GM19328 (cell line): Measurements from ENCODE around the gene IQCH.

Source experiments
- ATAC-seq: cut with Tn5 transposase; IDR thresholded peaks from one replicate; pipeline ENCODE4 v1.9.1; 2021; ENCODE audit warnings: mild to moderate bottlenecking, moderate library complexity; ENCODE audit not compliant: unreplicated experiment

The IQCH gene

DNA sequence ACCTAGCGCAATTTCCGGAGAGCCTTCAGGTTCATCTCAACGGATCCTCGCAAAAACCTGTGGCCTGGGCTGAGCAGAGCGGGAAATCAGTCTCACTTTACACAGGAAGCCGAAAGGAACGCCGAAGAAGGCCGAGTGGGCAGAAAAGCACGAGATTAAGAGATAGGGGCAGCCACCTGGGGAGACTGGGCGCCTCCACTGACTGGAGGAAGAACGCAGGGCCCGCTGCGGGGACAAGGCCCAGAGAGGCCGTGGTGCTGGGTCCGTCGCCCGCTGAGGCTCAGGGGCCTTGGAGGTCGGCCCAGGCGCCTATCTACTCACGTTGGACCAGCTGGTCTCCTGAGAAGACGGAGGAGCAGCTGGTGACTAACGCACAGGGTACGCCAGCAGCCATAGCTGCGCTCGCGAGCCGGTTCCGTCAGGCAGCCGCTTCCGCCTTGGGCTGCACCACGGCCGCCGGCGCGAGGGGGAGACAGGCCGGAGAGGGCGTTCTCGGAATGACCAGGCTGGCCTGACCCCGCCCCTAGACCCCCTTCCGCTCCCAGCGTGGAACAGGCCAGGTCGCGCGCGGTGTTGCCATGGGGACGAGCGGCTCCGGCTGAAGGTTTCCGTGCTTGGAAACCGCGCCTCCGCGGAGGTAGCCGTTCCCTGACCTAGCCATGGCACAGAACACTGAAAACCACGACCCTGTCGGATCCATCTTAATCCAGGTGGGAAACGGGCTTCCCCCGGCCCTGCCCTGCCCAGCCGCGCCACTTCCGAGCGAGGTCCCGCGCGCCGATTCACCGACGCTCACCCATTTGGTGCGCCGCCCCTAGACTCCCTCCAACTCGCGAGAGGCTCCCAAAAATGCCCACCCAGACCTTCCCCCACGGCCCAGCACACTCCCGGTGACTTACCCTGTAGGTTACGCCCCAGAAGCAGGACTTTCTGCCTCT is at the start of gene IQCH, which contains the start of gene AAGAB:
Gene IQCH (plus strand): TSS at position 549 of the 938 bp plus-strand sequence. CDS start 111 bp downstream, at position 660.
Gene AAGAB (minus strand): TSS at position 424 of the 938 bp plus-strand sequence. CDS start 30 bp downstream, at position 394.
- peak; percentile 92 for ATAC-seq

DNA sequence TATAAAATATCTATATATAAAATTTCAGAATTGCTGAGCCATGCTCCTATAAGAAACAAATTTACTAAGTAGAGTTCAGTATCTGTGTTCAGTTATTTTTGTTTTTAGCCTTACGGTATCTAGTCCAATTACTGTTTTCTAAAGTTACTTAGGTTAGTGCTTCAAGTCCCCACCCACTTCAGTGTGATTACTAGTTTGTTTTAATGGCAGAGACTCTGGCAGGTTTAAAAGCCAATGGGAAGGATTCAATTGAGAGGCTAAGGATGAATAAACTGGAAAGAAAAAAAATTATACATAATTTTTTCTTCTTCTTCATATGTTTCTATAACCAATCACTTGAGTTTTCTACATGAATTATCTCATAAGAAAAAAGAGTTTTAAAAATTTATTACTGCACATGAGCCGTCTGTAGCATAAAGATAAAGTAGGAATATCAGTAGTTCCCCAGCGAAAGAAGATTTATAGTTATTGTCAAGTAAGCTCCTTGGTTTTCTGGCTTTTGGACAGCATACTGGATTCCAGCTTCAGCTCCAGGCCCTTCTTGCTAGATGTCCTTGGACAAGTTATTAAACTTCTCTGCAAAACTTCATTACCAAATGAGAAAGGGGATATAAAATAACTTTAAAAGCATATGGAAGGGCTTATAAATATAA is 46.9 kb upstream of the IQCH start:
- no peak for ATAC-seq

DNA sequence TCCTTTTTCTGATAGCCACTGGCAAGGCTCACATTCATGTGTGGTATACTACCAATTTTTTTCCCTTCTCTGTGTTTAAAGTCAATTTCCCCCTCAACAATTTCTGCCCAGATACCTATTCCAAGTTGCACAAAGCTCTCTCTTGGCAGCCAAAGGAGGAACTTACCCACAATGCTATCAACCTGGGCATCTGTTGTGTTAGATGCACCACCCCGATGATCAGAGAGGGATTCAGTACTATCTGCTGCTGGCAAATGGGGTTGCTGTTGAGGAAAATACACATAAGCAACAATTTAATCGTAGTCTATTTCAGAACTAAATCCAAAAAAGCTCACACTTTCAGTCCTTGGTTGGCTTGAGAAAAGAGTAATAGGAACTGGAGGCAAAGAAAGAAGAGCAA is 46.2 kb upstream of the IQCH start:
- ATAC-seq, result no peak

DNA sequence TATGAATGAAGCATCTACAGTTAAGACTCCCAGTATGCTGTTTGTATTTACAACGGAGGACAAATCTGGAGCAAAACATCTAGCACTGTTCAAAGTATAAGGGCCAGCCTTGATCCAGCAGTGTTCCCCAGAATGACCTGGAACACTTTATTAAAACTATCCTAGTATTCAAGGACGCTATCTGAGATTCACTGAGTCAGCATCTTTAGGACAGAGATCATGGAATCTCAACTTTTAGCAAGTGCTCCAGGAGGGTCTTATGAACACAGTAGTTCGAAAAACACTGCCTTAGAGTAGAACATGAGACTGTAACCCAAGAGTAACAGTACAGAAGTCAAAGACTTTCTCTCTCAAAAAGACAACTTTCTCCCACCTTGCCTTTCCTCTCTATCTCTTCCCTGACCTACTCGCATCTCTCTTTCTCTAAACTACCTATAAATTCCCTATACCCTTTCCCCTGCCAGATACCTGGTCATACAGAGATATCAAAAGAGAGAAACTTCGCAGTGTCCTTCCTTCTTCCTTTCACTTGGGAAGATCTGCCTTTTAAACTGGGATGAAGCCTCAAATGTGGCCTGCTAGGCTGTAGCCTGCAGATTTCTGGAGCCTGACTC is 43.9 kb upstream of the IQCH start:
- ATAC-seq, result no peak

DNA sequence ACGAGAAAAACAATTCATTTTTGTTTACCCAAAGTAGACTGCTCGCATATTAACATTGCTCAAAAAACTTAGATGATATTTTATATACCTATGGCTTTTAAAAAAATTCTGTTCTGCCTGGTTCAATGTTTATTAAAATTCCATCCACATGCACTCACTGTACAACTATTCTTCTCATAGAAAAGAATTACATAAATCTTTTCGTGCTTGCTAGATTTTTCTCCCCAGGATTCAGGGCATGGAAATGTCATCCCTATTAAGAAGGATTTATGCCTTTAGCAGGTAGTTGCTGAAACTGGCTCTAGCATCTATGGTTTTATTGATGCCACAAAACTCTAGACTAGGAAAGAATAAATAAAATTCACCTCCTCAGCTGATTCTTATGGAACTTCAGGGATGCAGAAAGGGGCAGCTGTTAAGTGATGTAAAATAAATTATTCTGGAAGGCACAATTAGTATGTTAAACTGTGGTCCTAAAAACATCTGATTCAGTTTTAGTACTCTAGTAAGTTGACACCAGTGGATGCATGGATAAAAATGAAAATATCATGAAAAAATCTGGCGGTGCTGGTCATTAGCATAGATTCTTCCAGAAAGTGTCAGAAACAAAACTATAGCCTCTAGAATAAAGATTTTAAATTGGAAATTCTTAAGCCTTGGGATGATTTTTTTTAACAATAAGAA is 41.8 kb upstream of the IQCH start:
- no peak for ATAC-seq

DNA sequence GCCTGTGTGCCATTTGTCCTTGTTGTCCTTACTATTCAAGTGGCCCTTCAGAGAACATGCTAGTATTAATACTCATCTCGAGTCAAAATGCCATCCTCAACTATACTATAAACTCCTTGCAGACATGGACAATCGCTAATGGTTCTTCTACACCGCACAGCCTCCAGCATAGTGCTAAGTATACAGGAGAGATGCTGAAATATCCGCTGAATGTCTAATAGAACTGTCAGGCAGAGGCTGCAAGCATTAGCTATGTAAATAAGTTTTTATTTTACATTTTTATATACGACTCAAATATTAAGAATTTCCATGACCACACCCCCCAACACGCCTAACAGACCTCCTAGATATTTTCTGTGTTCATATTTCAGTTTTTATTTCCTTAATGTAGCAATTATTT is 39.5 kb upstream of the IQCH start:
- ATAC-seq, result no peak

DNA sequence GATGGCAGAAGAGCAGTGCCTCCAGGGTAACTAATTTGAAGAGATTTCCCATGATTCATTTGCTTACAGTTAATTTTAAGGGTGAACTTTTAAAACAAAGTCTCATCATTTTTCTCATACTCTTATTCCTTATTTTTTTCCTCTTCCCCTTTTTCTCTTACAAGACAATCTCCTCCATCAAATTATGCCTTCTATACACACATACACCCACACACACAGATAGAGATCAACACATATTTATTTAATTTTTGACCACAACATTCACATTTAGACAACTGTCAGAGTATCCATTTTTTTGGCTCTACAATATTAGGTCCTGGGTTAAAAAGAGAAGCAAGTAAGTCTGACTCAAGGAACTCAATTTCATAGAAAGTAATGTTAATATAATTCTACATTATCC is 37.7 kb upstream of the IQCH start:
- ATAC-seq, result no peak

DNA sequence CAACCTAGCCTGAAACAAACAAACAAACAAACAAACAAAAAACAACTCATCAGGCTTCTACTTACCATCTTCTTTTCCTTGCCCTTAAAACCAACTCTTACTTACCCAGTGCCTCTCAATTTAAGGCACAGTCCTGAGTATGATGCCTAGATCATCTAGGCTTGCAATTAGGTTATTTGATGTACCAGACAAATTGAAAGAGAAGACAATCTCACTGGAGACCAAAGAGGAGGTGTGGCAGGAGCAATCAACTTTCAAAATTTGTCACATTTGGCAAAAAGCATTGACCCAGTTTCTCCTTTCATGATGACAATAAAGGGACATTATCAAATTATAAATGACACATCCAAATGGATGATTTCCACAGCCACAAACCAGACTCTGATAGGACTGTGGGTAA is 36.2 kb upstream of the IQCH start:
- ATAC-seq, result no peak

DNA sequence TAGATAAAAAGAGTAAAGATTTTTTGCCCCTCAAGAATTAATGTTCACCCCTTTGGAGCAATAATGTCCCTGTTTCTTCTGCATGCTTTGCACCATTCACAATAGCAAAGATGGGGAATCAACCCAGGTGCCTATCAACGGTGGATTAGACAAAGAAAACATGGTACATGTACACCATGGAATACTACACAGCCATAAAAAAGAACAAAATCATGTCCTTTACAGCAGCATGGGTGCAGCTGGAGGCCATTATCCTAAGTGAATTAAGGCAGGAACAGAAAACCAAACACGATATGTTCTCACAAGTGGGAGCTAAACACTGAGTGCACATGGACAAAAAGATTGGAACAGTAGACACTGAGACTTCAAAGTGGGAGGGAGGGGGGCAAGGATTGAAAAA is 35.3 kb upstream of the IQCH start:
- no peak for ATAC-seq

DNA sequence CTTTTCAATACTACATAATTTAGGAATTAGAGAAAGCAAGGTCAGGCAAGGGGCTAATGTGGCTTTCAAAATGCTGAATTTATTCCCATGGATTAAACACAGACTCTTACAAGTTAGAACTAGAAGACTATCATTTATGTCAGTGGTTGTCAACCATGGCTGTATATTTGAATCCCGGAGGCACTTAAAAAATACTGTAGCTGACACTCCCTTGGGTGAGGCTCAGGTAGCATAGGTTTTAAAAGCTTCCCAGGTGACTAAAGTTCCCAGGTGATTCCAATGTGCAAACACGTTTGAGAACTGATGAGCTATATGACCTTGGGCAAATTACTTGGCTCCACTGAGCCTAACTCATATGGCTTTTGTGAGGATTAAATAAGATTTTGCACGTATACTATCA is 29.7 kb upstream of the IQCH start:
- ATAC-seq, result no peak

DNA sequence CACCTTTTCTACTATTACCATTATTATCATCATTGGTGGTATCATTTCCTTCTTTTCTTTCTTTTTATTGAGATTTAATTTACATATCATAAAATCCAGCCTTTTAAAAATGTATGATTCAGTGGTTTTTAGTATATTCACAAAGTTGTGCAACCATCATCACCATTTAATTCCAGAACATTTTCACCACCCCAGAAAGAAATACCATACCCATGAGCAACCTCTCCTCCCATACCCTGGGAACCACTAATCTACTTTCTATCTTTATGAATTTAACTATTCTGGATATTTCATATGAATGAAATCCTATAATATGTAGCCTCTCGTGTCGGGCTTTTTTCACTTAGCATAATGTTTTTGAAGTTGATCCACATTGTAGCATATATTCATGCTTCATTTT is 29.2 kb upstream of the IQCH start:
- no peak for ATAC-seq

DNA sequence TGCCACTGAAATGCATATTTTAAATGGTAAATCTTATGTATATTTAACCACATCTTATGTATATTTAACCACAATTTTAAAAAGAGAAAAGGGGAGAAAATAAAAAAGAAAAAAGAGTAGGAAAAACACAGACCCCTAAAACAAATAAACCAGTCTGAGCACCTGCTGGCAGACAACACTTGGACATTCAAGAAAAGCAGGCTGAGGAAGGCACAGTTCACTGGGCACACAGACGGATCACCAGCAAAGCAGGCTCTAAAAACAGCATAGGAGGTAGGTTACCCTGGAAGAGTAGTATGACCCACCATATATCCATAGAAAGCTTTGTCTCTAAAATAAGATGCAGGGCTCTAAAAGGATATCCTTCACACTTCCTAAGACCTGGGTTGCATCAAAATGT is 27.2 kb upstream of the IQCH start:
- ATAC-seq, result no peak

DNA sequence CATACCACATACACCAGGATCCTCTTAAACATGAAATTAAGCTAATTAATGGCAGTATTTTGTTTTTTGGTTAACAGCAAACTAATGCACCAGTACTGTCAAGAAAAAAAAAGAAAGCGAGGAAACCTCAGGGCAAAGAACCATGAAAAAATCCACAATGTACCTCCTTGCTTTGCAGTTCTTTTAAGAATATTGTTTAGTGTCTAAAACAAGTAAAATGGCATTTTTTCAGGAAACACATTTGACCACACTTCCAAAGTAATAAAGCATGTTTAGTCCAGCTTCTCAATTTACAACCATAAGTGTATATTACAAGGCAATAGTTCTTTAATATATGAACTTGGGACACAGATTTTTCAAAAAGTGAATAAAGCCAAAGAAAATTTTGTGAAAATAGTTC is 26.7 kb upstream of the IQCH start:
- ATAC-seq, result no peak

DNA sequence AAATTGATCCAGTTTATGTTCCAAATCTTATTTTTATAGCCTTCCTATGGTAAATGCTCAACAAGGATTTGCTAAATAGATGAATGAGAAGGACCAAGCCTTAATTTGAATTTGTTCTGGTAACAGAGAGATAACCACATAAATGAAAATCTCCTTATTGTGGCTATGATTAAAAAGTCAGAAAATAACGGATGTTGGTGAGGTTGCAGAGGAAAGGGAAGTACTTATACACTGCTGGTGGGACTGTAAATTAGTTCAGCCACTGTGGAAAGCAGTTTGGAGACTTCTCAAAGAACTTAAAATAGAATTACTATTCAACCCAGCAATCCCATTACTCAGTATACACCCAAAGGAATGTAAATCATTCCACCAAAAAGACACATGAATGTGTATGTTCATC is 26.3 kb upstream of the IQCH start:
- ATAC-seq, result no peak

DNA sequence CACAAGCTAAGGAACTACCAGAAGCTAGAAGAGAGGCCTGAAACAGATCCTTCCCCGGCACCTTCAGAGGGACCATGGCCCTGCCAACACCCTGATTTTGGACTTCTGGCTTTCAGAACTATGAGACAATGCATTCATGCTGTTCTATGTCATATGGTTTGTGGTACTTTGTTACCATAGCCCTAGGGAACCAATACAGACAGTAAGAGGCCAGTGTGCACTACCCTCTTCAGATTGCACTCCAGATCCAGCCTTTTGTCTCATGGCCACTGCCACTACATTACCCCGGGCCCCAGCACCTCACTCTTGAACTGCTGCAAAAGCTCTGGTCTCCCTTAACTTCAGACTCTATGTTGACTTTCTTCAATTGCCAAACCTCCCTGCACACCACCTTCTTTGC is 24.1 kb upstream of the IQCH start:
- no peak for ATAC-seq

DNA sequence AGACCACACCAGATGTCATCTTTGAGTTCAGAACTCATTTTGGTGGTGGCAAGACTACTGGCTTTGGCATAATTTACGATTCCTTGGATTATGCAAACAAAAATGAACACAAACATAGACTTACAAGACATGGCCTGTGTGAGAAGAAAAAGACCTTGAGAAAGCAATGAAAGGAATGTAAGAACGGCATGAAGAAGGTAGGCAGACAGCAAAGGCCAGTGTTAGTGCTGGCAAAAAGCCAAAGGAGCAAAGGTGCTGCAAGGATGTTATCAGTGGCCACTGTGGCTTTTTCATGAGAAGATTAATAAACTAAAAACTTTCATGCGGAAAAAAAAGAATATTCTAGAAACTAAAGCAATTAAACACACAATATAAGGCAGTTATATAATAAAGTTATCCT is 22.0 kb upstream of the IQCH start:
- ATAC-seq, result no peak

DNA sequence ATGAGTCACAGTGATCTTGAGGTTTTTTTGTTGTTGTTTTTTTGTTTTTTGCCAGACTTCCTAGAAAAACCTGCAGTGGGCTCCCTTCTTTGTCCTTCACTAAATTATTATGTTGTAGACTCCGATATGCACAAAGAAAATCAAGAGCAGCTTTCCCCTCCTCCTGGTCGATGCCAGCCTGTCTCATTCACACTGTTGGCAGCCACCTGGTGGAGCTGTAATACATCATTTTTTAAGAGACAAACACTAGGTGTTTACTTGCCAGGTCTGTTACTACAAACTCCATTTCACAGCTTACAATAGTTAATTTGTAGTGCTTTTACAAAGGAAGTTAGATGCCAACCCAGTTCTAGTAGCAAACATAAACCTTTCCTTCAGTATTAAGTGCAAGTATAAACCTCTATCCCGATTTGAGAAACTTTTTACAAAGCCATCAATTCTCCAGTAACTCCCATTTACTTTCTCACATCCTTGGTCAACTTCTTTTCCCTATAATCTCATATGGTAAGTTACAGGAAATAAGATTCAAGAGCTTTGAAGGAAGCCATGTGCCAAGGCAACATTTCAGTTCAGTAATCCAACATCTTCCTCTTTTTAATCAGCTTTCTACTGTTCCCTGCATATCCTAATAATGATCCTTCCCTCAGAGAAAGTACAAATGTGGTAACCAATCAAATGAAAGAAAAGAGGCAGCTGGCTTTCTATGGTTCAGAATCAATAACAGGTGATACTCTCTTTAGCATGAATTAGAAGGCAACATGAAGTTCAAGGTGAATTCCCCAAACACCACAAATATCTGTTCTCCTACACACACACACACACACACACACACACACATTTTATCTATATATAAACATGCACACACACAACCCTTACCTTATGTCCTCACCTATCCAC is 14.1 kb upstream of the IQCH start:
- ATAC-seq, result no peak

DNA sequence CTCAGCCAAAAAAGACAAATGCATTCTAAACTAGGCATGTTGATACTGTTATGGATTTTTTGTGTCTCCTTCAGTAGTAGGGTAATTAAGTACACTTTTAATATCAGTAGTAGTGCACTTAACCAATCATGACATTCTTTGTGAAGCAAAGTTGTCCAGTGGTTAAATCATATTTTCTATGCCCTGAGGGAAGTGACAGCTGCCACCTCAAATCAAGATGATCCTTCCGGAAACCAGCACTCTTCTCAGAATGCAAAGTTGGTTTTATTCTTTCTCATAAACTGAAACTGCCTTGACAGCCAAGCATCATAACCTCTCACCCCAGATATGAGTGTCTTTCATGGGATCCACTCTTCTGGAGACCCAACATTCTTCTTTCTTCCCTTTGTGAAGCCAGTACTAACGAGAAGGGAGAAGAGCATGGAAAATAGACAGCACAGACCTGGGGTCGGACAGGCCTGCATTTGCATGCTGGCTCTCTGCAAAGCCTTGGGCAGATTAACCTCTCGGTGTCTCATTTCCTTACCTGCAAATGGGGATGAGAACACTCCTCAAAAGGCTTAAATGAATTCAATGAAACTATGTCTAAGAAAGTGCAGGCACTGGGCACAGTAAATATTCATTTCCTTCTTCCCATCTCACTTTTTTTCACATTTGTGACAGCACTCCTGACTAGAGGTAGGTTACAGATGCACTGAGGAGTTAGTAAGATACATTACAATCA is 13.3 kb upstream of the IQCH start:
- peak; percentile 87 for ATAC-seq

DNA sequence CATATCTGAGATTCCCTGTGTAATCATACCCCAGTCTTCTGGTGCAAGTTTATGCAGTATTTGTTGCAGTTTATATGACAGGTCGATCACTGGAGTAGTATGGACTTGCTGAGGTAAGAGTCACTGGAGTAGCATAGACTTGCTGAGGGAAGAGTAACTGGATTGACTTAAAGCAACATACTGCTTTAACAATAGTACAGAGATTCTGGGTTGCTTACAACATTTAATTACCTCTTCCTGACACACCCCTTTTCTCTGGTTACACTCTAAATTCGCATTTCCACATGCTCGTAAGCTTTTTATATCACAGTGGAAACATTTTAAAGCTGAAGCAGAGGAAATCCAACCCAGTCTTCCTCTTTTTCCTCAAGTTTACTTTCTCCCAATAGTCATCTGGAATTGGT is 11.9 kb upstream of the IQCH start:
- no peak for ATAC-seq
